ENCODE results near the gene KLC1.

KLC1 gene

GRCh38 chr14:103657471-103657870, 28.5 kb downstream of the KLC1 start:
- Histone ChIP-seq H3K4me1 (ENCODE audit: control insufficient read depth, insufficient read depth, low read length) (peaks cover 28% of the 10 kb centered on the region), H3K4me3 (ENCODE audit: low read length in 2 of 2) (no peak overlapping the region), H3K9ac (ENCODE audit: low read length in 2 of 2) (no peak overlapping the region), H3K9me3 (ENCODE audit: control insufficient read depth in 2 of 2, low read length in 2 of 2) (no peaks in the 10 kb centered on the region), H3K36me3 (ENCODE audit: control insufficient read depth in 2 of 2, insufficient read depth in 2 of 2, low read length in 2 of 2) (peaks cover 47 to 57% of the 10 kb centered on the region in 2 donors), H3K27ac (ENCODE audit: low read length) (no peak overlapping the region), H3K27me3 (ENCODE audit: control insufficient read depth in 1 of 2, insufficient read depth in 2 of 2, low read length in 2 of 2) (no peaks in the 10 kb centered on the region)

DNA sequence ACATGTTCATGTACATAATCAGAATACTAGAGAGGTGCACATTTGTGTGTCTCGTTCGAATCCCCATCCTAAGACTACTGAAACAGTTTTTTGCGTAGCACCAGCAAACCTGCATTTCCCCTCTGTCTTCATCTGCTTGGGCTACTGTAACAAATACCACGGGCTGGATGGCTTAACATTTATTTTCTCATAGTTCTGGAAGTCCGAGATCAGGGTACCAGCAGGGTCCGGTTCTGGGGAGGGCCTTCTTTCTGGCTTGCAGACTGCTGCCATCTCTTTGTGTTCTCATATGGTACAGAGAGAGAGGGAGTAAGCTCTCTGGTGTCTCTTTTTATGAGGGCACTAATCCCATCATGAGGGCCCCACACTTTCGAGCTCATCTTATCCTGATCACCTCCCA, 30.6 kb downstream of the KLC1 start:
- H3K36me3 ChIP-seq (ENCODE audit: control insufficient read depth in 2 of 2, insufficient read depth in 2 of 2, low read length in 2 of 2), result peaks cover 54 to 68% of the 10 kb centered on the region in 2 donors
- no peaks in the 10 kb centered on the region for H3K9me3 ChIP-seq (ENCODE audit: control insufficient read depth in 2 of 2, low read length in 2 of 2)
- H3K27ac ChIP-seq (ENCODE audit: low read length), result no peak overlapping the region
- no peak overlapping the region for H3K9ac ChIP-seq (ENCODE audit: low read length in 2 of 2)
- peaks cover 17% of the 10 kb centered on the region for H3K4me1 ChIP-seq (ENCODE audit: control insufficient read depth, insufficient read depth, low read length)
- no peak overlapping the region for H3K4me3 ChIP-seq (ENCODE audit: low read length in 2 of 2)
- H3K27me3 ChIP-seq (ENCODE audit: control insufficient read depth in 1 of 2, insufficient read depth in 2 of 2, low read length in 2 of 2), result no peaks in the 10 kb centered on the region

DNA sequence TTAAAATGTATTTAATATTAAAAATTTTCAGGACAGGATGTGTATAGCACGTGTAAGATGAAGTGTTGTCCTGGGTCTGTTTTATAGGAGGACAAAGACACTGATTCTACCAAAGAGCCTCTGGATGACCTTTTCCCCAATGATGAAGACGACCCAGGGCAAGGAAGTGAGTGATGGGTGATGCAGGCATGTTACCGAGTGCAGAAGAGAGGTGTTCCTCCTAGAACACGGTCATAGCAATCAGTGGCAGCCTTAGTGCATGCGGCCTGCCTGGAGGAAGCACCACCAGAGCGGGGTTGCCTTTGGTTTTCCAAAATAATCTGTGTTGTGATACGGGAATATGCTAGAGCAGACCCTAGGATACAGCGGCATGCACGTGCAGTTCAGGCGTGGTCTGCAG, 33.0 kb downstream of the KLC1 start:
- Histone ChIP-seq H3K9ac (ENCODE audit: low read length in 2 of 2) (no peak overlapping the region), H3K4me3 (ENCODE audit: low read length in 2 of 2) (no peak overlapping the region), H3K27me3 (ENCODE audit: control insufficient read depth in 1 of 2, insufficient read depth in 2 of 2, low read length in 2 of 2) (no peaks in the 10 kb centered on the region), H3K4me1 (ENCODE audit: control insufficient read depth, insufficient read depth, low read length) (peaks cover 12% of the 10 kb centered on the region), H3K36me3 (ENCODE audit: control insufficient read depth in 2 of 2, insufficient read depth in 2 of 2, low read length in 2 of 2) (peaks cover 38 to 57% of the 10 kb centered on the region in 2 donors), H3K9me3 (ENCODE audit: control insufficient read depth in 2 of 2, low read length in 2 of 2) (no peaks in the 10 kb centered on the region), H3K27ac (ENCODE audit: low read length) (no peak overlapping the region)

DNA sequence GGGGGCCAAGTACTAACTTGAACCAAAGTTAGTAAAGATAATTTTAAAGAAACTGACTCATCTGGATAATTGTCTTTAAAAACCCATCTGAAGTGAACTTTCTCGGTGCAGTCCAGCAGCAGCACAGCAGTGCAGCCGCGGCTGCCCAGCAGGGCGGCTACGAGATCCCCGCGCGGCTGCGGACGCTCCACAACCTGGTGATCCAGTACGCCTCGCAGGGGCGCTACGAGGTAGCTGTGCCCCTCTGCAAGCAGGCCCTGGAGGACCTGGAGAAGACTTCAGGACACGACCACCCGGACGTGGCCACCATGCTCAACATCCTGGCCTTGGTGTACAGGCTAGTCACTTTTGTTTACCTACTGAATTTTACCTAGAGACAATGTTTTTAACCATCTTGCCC, 33.6 kb downstream of the KLC1 start:
- Histone ChIP-seq H3K9me3 (ENCODE audit: control insufficient read depth in 2 of 2, low read length in 2 of 2) (no peaks in the 10 kb centered on the region), H3K27me3 (ENCODE audit: control insufficient read depth in 1 of 2, insufficient read depth in 2 of 2, low read length in 2 of 2) (no peaks in the 10 kb centered on the region), H3K4me1 (ENCODE audit: control insufficient read depth, insufficient read depth, low read length) (peaks cover 10% of the 10 kb centered on the region), H3K9ac (ENCODE audit: low read length in 2 of 2) (no peak overlapping the region), H3K4me3 (ENCODE audit: low read length in 2 of 2) (no peak overlapping the region), H3K36me3 (ENCODE audit: control insufficient read depth in 2 of 2, insufficient read depth in 2 of 2, low read length in 2 of 2) (peaks cover 35 to 52% of the 10 kb centered on the region in 2 donors), H3K27ac (ENCODE audit: low read length) (no peak overlapping the region)

- Histone ChIP-seq H3K27me3 (ENCODE audit: control insufficient read depth in 1 of 2, insufficient read depth in 2 of 2, low read length in 2 of 2) (no peaks in the 10 kb centered on the region), H3K27ac (ENCODE audit: low read length) (no peak overlapping the region), H3K36me3 (ENCODE audit: control insufficient read depth in 2 of 2, insufficient read depth in 2 of 2, low read length in 2 of 2) (peaks cover 39 to 52% of the 10 kb centered on the region in 2 donors), H3K9me3 (ENCODE audit: control insufficient read depth in 2 of 2, low read length in 2 of 2) (no peaks in the 10 kb centered on the region), H3K4me1 (ENCODE audit: control insufficient read depth, insufficient read depth, low read length) (peaks cover 6% of the 10 kb centered on the region), H3K4me3 (ENCODE audit: low read length in 2 of 2) (no peak overlapping the region), H3K9ac (ENCODE audit: low read length in 2 of 2) (no peak overlapping the region)
Measured at GRCh38 chr14:103663506-103663905, 34.5 kb downstream of the KLC1 start.

DNA sequence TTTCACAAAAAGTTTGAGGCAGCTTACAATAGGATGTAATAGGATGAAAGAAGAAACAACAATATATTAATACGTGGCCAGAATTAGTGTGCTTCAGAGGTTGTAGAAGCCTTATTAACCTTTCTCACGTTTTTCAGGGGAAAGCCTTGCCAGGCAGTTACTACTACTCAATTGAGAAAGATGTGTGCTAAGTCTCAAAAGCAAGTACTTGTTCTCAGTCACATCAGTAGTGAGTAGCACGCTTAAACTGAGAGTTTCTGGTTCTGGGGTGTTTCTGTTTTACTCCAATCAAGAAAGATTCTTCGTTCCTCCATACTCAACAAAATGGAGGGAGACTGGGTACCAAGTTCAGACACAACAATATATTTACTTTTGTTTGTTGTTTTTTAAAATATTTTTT, 38.7 kb downstream of the KLC1 start:
- peaks cover 4% of the 10 kb centered on the region for H3K4me1 ChIP-seq (ENCODE audit: control insufficient read depth, insufficient read depth, low read length)
- H3K36me3 ChIP-seq (ENCODE audit: control insufficient read depth in 2 of 2, insufficient read depth in 2 of 2, low read length in 2 of 2), result peaks cover 53 to 54% of the 10 kb centered on the region in 2 donors
- no peak overlapping the region for H3K27ac ChIP-seq (ENCODE audit: low read length)
- no peaks in the 10 kb centered on the region for H3K9me3 ChIP-seq (ENCODE audit: control insufficient read depth in 2 of 2, low read length in 2 of 2)
- no peak overlapping the region for H3K4me3 ChIP-seq (ENCODE audit: low read length in 2 of 2)
- no peak overlapping the region for H3K9ac ChIP-seq (ENCODE audit: low read length in 2 of 2)
- H3K27me3 ChIP-seq (ENCODE audit: control insufficient read depth in 1 of 2, insufficient read depth in 2 of 2, low read length in 2 of 2), result no peaks in the 10 kb centered on the region

GRCh38 chr14:103668117-103668516, 39.1 kb downstream of the KLC1 start:
- Histone ChIP-seq H3K36me3 (ENCODE audit: control insufficient read depth in 2 of 2, insufficient read depth in 2 of 2, low read length in 2 of 2) (peaks cover 56 to 57% of the 10 kb centered on the region in 2 donors), H3K27ac (ENCODE audit: low read length) (no peak overlapping the region), H3K4me1 (ENCODE audit: control insufficient read depth, insufficient read depth, low read length) (peaks cover 4% of the 10 kb centered on the region), H3K4me3 (ENCODE audit: low read length in 2 of 2) (no peak overlapping the region), H3K9me3 (ENCODE audit: control insufficient read depth in 2 of 2, low read length in 2 of 2) (no peaks in the 10 kb centered on the region), H3K27me3 (ENCODE audit: control insufficient read depth in 1 of 2, insufficient read depth in 2 of 2, low read length in 2 of 2) (no peaks in the 10 kb centered on the region), H3K9ac (ENCODE audit: low read length in 2 of 2) (no peak overlapping the region)

DNA sequence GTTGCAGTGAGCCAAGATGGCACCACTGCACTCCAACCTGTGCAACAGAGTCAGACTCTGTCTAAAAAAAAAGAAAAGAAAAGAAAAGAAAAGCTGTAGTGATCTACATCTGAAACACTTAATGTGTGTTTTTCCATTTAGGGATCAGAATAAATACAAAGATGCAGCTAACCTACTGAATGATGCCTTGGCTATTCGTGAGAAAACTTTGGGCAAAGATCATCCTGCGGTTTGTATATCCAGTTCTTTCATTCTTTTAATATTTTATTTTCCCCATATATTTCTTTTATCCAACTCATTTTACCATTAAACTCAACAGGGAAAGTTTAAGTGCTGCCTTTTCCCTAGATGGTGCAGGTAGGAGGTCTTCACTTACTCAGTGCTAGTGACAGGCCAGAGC, 40.4 kb downstream of the KLC1 start:
- Histone ChIP-seq H3K27me3 (ENCODE audit: control insufficient read depth in 1 of 2, insufficient read depth in 2 of 2, low read length in 2 of 2) (no peaks in the 10 kb centered on the region), H3K36me3 (ENCODE audit: control insufficient read depth in 2 of 2, insufficient read depth in 2 of 2, low read length in 2 of 2) (peaks cover 55 to 59% of the 10 kb centered on the region in 2 donors), H3K4me3 (ENCODE audit: low read length in 2 of 2) (no peak overlapping the region), H3K27ac (ENCODE audit: low read length) (no peak overlapping the region), H3K4me1 (ENCODE audit: control insufficient read depth, insufficient read depth, low read length) (no peaks in the 10 kb centered on the region), H3K9ac (ENCODE audit: low read length in 2 of 2) (no peak overlapping the region), H3K9me3 (ENCODE audit: control insufficient read depth in 2 of 2, low read length in 2 of 2) (no peaks in the 10 kb centered on the region)

DNA sequence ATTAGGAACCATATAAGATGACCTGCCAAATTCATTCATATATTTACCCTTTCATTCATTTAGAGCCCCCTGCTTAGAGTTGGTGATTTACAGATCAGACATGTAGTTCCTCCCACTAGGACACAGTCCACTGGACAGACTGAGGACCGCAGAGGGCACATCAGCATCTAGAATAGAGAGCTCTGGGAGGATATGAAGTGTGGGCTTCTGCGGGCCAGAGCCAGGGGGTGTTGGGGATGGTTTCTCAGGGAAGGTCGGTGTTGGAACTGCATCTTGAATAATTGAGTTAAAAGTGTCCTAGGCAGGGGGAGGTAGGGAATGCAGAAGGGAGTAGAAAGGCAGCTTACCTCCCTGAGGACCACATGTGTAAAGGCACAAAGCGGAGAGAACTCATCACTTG, 42.9 kb downstream of the KLC1 start:
- no peak overlapping the region for H3K27ac ChIP-seq (ENCODE audit: low read length)
- H3K9me3 ChIP-seq (ENCODE audit: control insufficient read depth in 2 of 2, low read length in 2 of 2), result no peaks in the 10 kb centered on the region
- no peaks in the 10 kb centered on the region for H3K27me3 ChIP-seq (ENCODE audit: control insufficient read depth in 1 of 2, insufficient read depth in 2 of 2, low read length in 2 of 2)
- no peak overlapping the region for H3K4me3 ChIP-seq (ENCODE audit: low read length in 2 of 2)
- H3K4me1 ChIP-seq (ENCODE audit: control insufficient read depth, insufficient read depth, low read length), result no peaks in the 10 kb centered on the region
- peaks cover 68 to 72% of the 10 kb centered on the region in 2 donors for H3K36me3 ChIP-seq (ENCODE audit: control insufficient read depth in 2 of 2, insufficient read depth in 2 of 2, low read length in 2 of 2)
- no peak overlapping the region for H3K9ac ChIP-seq (ENCODE audit: low read length in 2 of 2)

DNA sequence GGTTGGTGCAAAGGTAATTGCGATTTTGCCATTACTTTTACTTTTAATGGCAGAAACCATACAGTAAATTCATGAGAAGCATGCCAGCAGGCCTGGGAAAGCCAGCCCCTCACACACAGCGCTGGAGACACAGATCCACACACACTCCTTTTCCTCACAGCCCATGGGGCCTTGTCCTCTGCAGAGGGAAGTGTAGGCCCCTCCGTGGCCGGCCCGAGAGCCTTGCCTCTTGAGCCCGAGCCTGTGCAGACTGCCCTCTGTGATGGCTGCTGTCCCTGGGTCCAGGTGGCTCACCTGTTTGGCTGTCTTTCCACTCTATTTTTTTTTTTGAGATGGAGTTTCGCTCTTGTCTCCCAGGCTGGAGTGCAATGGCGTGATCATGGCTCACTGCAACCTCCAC, 46.9 kb downstream of the KLC1 start:
- Histone ChIP-seq H3K27ac (ENCODE audit: low read length) (no peak overlapping the region), H3K36me3 (ENCODE audit: control insufficient read depth in 2 of 2, insufficient read depth in 2 of 2, low read length in 2 of 2) (peaks cover 66 to 73% of the 10 kb centered on the region in 2 donors), H3K27me3 (ENCODE audit: control insufficient read depth in 1 of 2, insufficient read depth in 2 of 2, low read length in 2 of 2) (no peaks in the 10 kb centered on the region), H3K4me3 (ENCODE audit: low read length in 2 of 2) (no peak overlapping the region), H3K9me3 (ENCODE audit: control insufficient read depth in 2 of 2, low read length in 2 of 2) (no peaks in the 10 kb centered on the region), H3K9ac (ENCODE audit: low read length in 2 of 2) (no peak overlapping the region), H3K4me1 (ENCODE audit: control insufficient read depth, insufficient read depth, low read length) (peaks cover 11% of the 10 kb centered on the region)

- Histone ChIP-seq H3K9me3 (ENCODE audit: control insufficient read depth in 2 of 2, low read length in 2 of 2) (no peaks in the 10 kb centered on the region), H3K27me3 (ENCODE audit: control insufficient read depth in 1 of 2, insufficient read depth in 2 of 2, low read length in 2 of 2) (no peaks in the 10 kb centered on the region), H3K4me3 (ENCODE audit: low read length in 2 of 2) (no peak overlapping the region), H3K36me3 (ENCODE audit: control insufficient read depth in 2 of 2, insufficient read depth in 2 of 2, low read length in 2 of 2) (peaks cover 58 to 66% of the 10 kb centered on the region in 2 donors), H3K9ac (ENCODE audit: low read length in 2 of 2) (no peak overlapping the region), H3K4me1 (ENCODE audit: control insufficient read depth, insufficient read depth, low read length) (peaks cover 11% of the 10 kb centered on the region), H3K27ac (ENCODE audit: low read length) (no peak overlapping the region)
Measured at GRCh38 chr14:103676881-103677675, 48.1 kb downstream of the KLC1 start.

All from stomach smooth muscle (tissue), 2 donors.